OCI-LY1 (cell line): ENCODE data around the gene TSEN2.
"Not testable (repeated sequence)": the region's sequence is repeated elsewhere in the genome, so short reads cannot be mapped to it uniquely, and the experiment has no call there.

Experiments
- H2AFZ ChIP-seq: fragments of 200-600 bp; sonication (generic), shearing (Covaris generic); 2 replicates; pipeline ENCODE4 v1.6.0; 2014; ENCODE audit warnings: antibody characterized with exemption, mild to moderate bottlenecking, low read length
- H3F3A ChIP-seq: fragments of 200-600 bp; sonication (generic), shearing (Covaris generic); 2 replicates; pipeline ENCODE4 v1.6.0; 2014; ENCODE audit warnings: mild to moderate bottlenecking, antibody characterized with exemption, low read length, moderate library complexity; ENCODE audit not compliant: insufficient read depth
- H3K27ac ChIP-seq: fragments of 200-600 bp; sonication (generic); 2 replicates; pipeline ENCODE4 v1.5.1; 2014; ENCODE audit warnings: low read length, mixed run types, mild to moderate bottlenecking, low read depth; ENCODE audit not compliant: poor library complexity, severe bottlenecking
- H3K27me3 ChIP-seq: fragments of 200-600 bp; sonication (generic); 2 replicates; pipeline ENCODE4 v1.6.0; 2014; ENCODE audit warnings: antibody characterized with exemption, mild to moderate bottlenecking, low read length, moderate library complexity; ENCODE audit not compliant: insufficient read depth
- H3K36me3 ChIP-seq: fragments of 200-600 bp; sonication (generic); 2 replicates; pipeline ENCODE4 v1.6.1; 2014; ENCODE audit warnings: mild to moderate bottlenecking, antibody characterized with exemption, low read length, moderate library complexity, mixed read lengths; ENCODE audit not compliant: insufficient read depth
- H3K4me1 ChIP-seq: fragments of 200-600 bp; sonication (generic); 2 replicates; pipeline ENCODE4 v1.5.1; 2014; ENCODE audit warnings: mild to moderate bottlenecking, low read length, moderate library complexity; ENCODE audit not compliant: insufficient read depth, severe bottlenecking
- H3K4me2 ChIP-seq: fragments of 200-600 bp; sonication (generic), shearing (Covaris generic); 2 replicates; pipeline ENCODE4 v1.6.1; 2014; ENCODE audit warnings: low read length
- H3K4me3 ChIP-seq: fragments of 200-600 bp; sonication (generic); 2 replicates; pipeline ENCODE4 v1.5.1; 2014; ENCODE audit warnings: low read length, low read depth, mild to moderate bottlenecking, mixed read lengths; ENCODE audit not compliant: poor library complexity, severe bottlenecking
- H3K79me2 ChIP-seq: fragments of 200-600 bp; shearing (Covaris generic); 2 replicates; pipeline ENCODE4 v1.6.1; 2016; ENCODE audit warnings: mixed run types, low read length, mixed read lengths; ENCODE audit not compliant: insufficient read depth
- H3K9ac ChIP-seq: fragments of 200-600 bp; sonication (generic), shearing (Covaris generic); 2 replicates; pipeline ENCODE4 v1.6.1; 2014; ENCODE audit warnings: mild to moderate bottlenecking, low read length, mixed read lengths
- H3K9me2 ChIP-seq: fragments of 200-600 bp; sonication (generic), shearing (Covaris generic); 2 replicates; pipeline ENCODE4 v1.6.1; 2014; ENCODE audit warnings: low read depth, mild to moderate bottlenecking, low read length, mixed read lengths
- H3K9me3 ChIP-seq: fragments of 200-600 bp; shearing (Covaris generic); 2 replicates; pipeline ENCODE4 v1.6.1; 2014; ENCODE audit warnings: low read length, mixed read lengths
- H4K20me1 ChIP-seq: fragments of 200-600 bp; sonication (generic), shearing (Covaris generic); 2 replicates; pipeline ENCODE4 v1.6.0; 2016; ENCODE audit warnings: mild to moderate bottlenecking, low read length; ENCODE audit not compliant: insufficient read depth
- CTCF ChIP-seq: fragments of 200-600 bp; sonication (generic), shearing (Covaris generic); IDR thresholded peaks from 2 replicates; pipeline ENCODE4 v1.5.1; 2017; ENCODE audit warnings: mild to moderate bottlenecking, antibody characterized with exemption, low read length, moderate library complexity, mixed read lengths
- EZH2 ChIP-seq: fragments of 200-600 bp; sonication (generic), shearing (Covaris generic); IDR thresholded peaks from 2 replicates; pipeline ENCODE4 v1.8.0; 2017; ENCODE audit warnings: borderline replicate concordance, mixed run types, mild to moderate bottlenecking, antibody characterized with exemption, low read length, moderate library complexity, mixed read lengths

Gene TSEN2

GRCh38 chr3:12456441-12456840 is 27.8 kb upstream of the TSEN2 start:
- TF ChIP-seq CTCF (no peak), EZH2 (no peak)
- Histone ChIP-seq H3K27ac (no peak overlapping the region), H3K79me2 (no peaks in the 10 kb centered on the region), H3K4me1 (no peaks in the 10 kb centered on the region), H2AFZ (no peak overlapping the region), H3K9ac (no peak overlapping the region), H3K27me3 (no peaks in the 10 kb centered on the region; the same call in 1 of the 2 replicates), H4K20me1 (no peaks in the 10 kb centered on the region), H3K36me3 (no peaks in the 10 kb centered on the region), H3K9me3 (no peaks in the 10 kb centered on the region), H3K9me2 (no peaks in the 10 kb centered on the region), H3K4me2 (no peak overlapping the region), H3K4me3 (no peak overlapping the region), H3F3A (no peaks in the 10 kb centered on the region)

GRCh38 chr3:12457380-12457779 is 26.9 kb upstream of the TSEN2 start:
- not testable (repeated sequence) for H3K9me3 ChIP-seq, H3K27ac ChIP-seq, H3K4me1 ChIP-seq, H3K79me2 ChIP-seq, H2AFZ ChIP-seq, H3K36me3 ChIP-seq, H3K4me3 ChIP-seq, H4K20me1 ChIP-seq, H3F3A ChIP-seq, H3K4me2 ChIP-seq, H3K9ac ChIP-seq, H3K9me2 ChIP-seq, H3K27me3 ChIP-seq

- Histone ChIP-seq H3F3A (no peaks in the 10 kb centered on the region), H4K20me1 (no peaks in the 10 kb centered on the region), H3K4me3 (no peak overlapping the region), H3K9me2 (no peaks in the 10 kb centered on the region), H2AFZ (no peak overlapping the region), H3K79me2 (no peaks in the 10 kb centered on the region), H3K9ac (no peak overlapping the region), H3K27me3 (no peaks in the 10 kb centered on the region), H3K9me3 (no peaks in the 10 kb centered on the region), H3K4me1 (no peaks in the 10 kb centered on the region), H3K27ac (no peak overlapping the region), H3K4me2 (no peak overlapping the region), H3K36me3 (no peaks in the 10 kb centered on the region)
- TF ChIP-seq EZH2 (no peak), CTCF (no peak)
Measured at GRCh38 chr3:12458901-12459300, 25.4 kb upstream of the TSEN2 start.

- no peaks in the 10 kb centered on the region for H3K79me2 ChIP-seq
- TF ChIP-seq CTCF: no peak
- no peak for TF ChIP-seq EZH2
Measured at GRCh38 chr3:12460127-12460526, 24.2 kb upstream of the TSEN2 start.

More at GRCh38 chr3:12460127-12460526, 24.2 kb upstream of the TSEN2 start:
- no peaks in the 10 kb centered on the region for H3F3A ChIP-seq
- no peaks in the 10 kb centered on the region for H3K9me2 ChIP-seq
- no peaks in the 10 kb centered on the region for H3K4me1 ChIP-seq
- no peak overlapping the region for H3K27ac ChIP-seq
- H3K9ac ChIP-seq: no peak overlapping the region
- H3K4me3 ChIP-seq: no peak overlapping the region
- no peaks in the 10 kb centered on the region for H3K36me3 ChIP-seq
- no peak overlapping the region for H3K4me2 ChIP-seq
- no peaks in the 10 kb centered on the region for H3K9me3 ChIP-seq
- no peaks in the 10 kb centered on the region for H3K27me3 ChIP-seq
- no peak overlapping the region for H2AFZ ChIP-seq
- H4K20me1 ChIP-seq: no peaks in the 10 kb centered on the region
